ENCODE data around the gene AGAP1. TPM values are rescaled to one million over a fixed set of nuclear protein-coding genes. Genes with fewer than 3 reads are reported as not detected.

The AGAP1 gene
- total RNA-seq, 1 donor from 2014 or later: 33.4 TPM

DNA sequence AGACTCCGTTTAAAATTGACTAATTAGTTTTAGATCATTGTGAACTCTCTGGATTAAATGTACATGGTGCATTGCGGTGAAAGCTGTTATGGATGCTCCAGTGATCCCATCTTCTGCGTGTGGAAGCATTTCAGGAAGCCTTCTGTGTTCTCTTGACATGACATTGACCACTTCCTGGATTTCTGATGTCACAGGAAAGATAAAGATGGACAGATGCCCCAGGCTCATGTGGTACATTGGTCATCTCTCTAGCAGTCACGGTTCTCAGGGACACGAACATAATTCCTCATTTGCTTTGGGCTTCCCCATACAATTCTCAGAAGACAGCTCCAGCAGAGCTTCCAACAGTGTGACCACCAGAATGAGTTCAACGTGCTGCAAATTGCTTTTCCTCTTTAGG lies 26.9 kb downstream of the AGAP1 start:
- Histone ChIP-seq H3K4me3 (no peak overlapping the region), H3K27me3 (no peaks in the 10 kb centered on the region), H3K9me3 (no peaks in the 10 kb centered on the region), H3K4me1 (peaks cover 16% of the 10 kb centered on the region), H3K27ac (no peak overlapping the region), H3K36me3 (no peaks in the 10 kb centered on the region)
- ATAC-seq (no peak), DNase-seq (no peak)
- TF ChIP-seq, protein P1, sequence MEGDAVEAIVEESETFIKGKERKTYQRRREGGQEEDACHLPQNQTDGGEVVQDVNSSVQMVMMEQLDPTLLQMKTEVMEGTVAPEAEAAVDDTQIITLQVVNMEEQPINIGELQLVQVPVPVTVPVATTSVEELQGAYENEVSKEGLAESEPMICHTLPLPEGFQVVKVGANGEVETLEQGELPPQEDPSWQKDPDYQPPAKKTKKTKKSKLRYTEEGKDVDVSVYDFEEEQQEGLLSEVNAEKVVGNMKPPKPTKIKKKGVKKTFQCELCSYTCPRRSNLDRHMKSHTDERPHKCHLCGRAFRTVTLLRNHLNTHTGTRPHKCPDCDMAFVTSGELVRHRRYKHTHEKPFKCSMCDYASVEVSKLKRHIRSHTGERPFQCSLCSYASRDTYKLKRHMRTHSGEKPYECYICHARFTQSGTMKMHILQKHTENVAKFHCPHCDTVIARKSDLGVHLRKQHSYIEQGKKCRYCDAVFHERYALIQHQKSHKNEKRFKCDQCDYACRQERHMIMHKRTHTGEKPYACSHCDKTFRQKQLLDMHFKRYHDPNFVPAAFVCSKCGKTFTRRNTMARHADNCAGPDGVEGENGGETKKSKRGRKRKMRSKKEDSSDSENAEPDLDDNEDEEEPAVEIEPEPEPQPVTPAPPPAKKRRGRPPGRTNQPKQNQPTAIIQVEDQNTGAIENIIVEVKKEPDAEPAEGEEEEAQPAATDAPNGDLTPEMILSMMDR (IDR thresholded peaks at IDR 0.05): no peak
- intact Hi-C loops (cut with DNase I): no loop called here

DNA sequence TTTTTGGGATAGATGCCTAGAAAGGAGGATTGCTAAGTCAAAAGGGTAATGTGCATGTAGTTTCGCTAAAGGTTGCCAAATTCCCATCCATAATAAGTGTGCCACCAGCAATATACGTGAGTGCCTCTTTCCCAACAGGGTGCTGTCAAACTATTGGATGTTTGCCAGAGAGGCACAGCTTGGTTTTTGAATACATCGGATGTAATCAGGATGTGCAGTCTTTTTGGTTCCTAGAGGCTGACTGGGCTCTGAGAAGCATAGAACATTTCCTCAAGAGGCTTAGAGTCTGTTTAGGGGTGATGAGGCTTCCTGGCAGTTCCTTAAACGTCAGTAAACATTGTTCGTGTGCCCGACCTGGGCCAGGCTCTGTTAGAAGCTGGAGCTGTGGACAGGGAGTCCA lies 28.0 kb downstream of the AGAP1 start:
- Histone ChIP-seq H3K36me3 (no peaks in the 10 kb centered on the region), H3K27me3 (no peaks in the 10 kb centered on the region), H3K4me3 (no peak overlapping the region), H3K27ac (no peak overlapping the region), H3K4me1 (peaks cover 16% of the 10 kb centered on the region), H3K9me3 (no peaks in the 10 kb centered on the region)
- TF ChIP-seq, protein P1 (IDR thresholded peaks at IDR 0.05): no peak
- intact Hi-C loops (cut with DNase I): no loop called here
- DNase-seq: no peak
- ATAC-seq: peak; percentile 53

DNA sequence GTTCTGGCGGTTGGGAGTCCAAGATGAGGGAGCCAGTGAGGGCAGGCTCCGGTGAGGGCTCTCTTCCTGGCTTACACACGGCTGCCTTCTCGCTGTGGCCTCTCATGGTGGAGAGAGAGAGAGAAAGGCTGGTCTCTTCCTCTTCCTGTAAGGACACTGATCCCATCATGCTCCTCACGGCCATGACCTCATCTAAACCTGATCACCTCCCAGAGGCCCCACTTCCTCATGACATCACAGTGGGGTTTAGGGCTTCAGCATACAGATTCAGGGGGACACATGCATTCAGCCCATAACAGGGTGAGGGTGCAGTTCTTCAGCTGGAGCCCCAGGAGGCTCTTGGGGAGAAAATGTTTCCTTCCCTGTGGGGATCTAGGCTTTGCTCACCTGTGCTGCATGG lies 29.2 kb downstream of the AGAP1 start:
- Histone ChIP-seq H3K4me3 (no peak overlapping the region), H3K27ac (no peak overlapping the region), H3K27me3 (no peaks in the 10 kb centered on the region), H3K4me1 (peaks cover 14% of the 10 kb centered on the region), H3K36me3 (no peaks in the 10 kb centered on the region), H3K9me3 (no peaks in the 10 kb centered on the region)
- DNase-seq (peak; percentile 28), ATAC-seq (no peak)
- intact Hi-C loops (cut with DNase I): no loop called here
- TF ChIP-seq, protein P1 (IDR thresholded peaks at IDR 0.05): no peak

DNA sequence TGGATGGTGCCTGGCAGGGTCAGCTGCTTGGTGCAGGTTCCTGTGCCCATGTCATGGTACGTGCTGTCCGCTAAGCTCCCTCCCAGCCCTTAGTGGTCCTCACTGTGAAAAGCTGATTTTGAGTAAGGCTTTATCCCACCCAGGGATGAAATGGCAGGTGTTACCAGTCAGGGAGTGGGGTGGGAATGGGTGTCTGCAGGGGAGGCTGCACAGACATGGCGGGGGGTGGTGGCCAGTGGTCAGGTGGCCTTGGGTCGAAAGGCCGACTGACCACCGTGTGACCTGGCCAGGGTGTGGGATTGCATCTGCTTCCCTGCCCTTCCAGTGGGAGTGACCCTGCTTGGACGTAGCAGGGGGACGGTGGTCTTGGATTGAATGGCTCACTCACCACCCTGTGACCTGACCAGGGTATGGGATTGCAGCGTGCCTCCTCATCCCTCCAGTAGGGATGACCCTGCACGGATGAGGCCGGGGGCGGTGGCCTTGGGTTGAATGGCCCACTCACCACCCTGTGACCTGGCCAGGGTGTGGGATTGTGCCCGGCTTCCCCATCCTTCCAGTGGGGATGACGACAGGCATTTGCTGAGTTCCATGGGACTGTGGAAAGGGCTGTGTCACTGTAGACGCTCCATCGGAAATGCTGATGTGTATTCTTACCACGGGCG lies 29.8 kb downstream of the AGAP1 start:
- Histone ChIP-seq H3K9me3 (no peaks in the 10 kb centered on the region), H3K36me3 (no peaks in the 10 kb centered on the region), H3K4me1 (peaks cover 9% of the 10 kb centered on the region), H3K4me3 (no peak overlapping the region), H3K27me3 (no peaks in the 10 kb centered on the region), H3K27ac (no peak overlapping the region)
- TF ChIP-seq, protein P1 (IDR thresholded peaks at IDR 0.05): no peak
- peak; percentile 30 for ATAC-seq
- intact Hi-C loops (cut with DNase I): no loop called here
- DNase-seq: peak; percentile 60

DNA sequence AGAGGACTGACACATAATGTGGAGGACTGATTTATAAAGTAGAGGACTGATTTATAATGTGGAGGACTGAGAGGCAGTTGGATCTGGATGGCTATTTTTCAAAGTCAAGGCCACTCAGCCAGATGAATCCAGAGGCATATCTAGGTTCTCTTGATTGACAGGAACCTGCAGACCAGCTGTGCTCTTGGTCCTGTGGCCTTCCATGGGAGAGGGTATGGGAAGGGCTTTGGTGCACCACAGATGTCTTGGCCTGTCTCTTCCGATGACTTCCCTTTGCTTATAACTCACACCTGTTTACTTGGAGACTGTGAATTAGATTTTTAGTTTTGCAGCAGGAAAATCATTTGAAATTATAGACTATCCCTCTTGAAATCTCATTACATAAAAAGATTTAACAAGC lies 32.3 kb downstream of the AGAP1 start:
- Histone ChIP-seq H3K27ac (no peak overlapping the region), H3K4me3 (no peak overlapping the region), H3K9me3 (no peaks in the 10 kb centered on the region), H3K4me1 (peaks cover 7% of the 10 kb centered on the region), H3K36me3 (no peaks in the 10 kb centered on the region), H3K27me3 (no peaks in the 10 kb centered on the region)
- DNase-seq (no peak), ATAC-seq (no peak)
- intact Hi-C loops (cut with DNase I): no loop called here
- TF ChIP-seq, protein P1 (IDR thresholded peaks at IDR 0.05): no peak
